ENCODE data around the gene PDE7B. TPM values are rescaled to one million over a fixed set of nuclear protein-coding genes. Genes with fewer than 3 reads are reported as not detected.

Gene PDE7B
- total RNA-seq, 1 donor from 2014 or later, result 3.9 TPM

DNA sequence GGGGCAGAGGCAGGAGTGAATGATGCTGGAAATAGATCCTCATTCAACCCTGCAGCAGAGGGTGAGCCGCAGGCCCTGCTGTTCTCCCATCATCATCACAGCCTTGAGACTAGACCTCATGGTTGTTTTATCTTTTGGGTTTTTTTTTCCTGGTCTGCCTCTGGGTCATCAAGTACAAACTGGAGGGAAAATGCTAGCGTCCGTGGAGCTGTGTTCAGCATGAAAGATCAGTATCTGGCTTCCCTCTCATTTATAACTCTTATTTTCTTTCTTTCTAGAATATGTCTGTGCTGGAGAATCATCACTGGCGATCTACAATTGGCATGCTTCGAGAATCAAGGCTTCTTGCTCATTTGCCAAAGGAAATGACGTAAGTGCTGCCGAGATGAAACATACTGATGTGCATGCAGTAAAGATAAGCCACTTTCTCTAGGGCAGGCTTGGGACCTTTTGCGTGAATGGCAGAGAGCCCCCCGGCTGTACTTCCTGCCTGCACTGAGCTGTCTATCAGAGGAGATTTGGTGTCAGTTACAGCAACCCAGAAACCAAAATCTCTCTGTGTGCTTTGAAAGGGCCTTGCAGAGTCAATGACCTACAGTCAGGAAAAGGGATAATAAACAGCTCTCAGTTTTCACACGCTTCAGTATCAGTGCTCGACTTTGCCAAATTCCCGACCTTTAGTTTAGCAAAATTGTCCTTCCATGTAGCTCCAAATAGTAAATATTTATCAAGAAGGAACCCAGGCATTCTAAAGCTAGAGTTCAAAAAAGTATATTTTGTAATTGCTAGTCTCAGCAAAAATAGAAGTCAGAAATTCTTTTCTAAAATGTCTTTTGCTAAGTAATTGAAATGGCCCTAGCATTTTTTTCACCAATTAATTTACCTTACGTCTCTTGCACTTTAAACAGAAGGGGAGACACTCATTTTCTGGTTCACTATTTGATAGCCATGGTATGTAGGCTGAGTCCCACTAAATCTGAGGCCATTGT, 322.3 kb downstream of the PDE7B start:
- no peaks in the 10 kb centered on the region for H3K27me3 Mint-ChIP-seq (ENCODE audit: unreplicated experiment)
- peaks cover 7% of the 10 kb centered on the region for H3K9me3 Mint-ChIP-seq (ENCODE audit: unreplicated experiment)
- TF ChIP-seq, protein P1, sequence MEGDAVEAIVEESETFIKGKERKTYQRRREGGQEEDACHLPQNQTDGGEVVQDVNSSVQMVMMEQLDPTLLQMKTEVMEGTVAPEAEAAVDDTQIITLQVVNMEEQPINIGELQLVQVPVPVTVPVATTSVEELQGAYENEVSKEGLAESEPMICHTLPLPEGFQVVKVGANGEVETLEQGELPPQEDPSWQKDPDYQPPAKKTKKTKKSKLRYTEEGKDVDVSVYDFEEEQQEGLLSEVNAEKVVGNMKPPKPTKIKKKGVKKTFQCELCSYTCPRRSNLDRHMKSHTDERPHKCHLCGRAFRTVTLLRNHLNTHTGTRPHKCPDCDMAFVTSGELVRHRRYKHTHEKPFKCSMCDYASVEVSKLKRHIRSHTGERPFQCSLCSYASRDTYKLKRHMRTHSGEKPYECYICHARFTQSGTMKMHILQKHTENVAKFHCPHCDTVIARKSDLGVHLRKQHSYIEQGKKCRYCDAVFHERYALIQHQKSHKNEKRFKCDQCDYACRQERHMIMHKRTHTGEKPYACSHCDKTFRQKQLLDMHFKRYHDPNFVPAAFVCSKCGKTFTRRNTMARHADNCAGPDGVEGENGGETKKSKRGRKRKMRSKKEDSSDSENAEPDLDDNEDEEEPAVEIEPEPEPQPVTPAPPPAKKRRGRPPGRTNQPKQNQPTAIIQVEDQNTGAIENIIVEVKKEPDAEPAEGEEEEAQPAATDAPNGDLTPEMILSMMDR (IDR thresholded peaks at IDR 0.05), result no peak
- H3K36me3 Mint-ChIP-seq (ENCODE audit: unreplicated experiment), result peaks cover 11% of the 10 kb centered on the region
- DNase-seq (ENCODE audit: extremely low spot score, unreplicated experiment), result no peak
- H3K4me1 Mint-ChIP-seq (ENCODE audit: unreplicated experiment), result peaks cover 3% of the 10 kb centered on the region
- no peak overlapping the region for H3K4me3 Mint-ChIP-seq (ENCODE audit: unreplicated experiment)
- no peak overlapping the region for H3K27ac Mint-ChIP-seq (ENCODE audit: unreplicated experiment)

GRCh38 chr6:136174510-136174909, 323.0 kb downstream of the PDE7B start:
- H3K36me3 Mint-ChIP-seq (ENCODE audit: unreplicated experiment), result peaks cover 14% of the 10 kb centered on the region
- TF ChIP-seq, protein P1 (IDR thresholded peaks at IDR 0.05), result no peak
- H3K4me1 Mint-ChIP-seq (ENCODE audit: unreplicated experiment), result peaks cover 3% of the 10 kb centered on the region
- H3K27me3 Mint-ChIP-seq (ENCODE audit: unreplicated experiment), result no peaks in the 10 kb centered on the region
- no peak overlapping the region for H3K27ac Mint-ChIP-seq (ENCODE audit: unreplicated experiment)
- H3K4me3 Mint-ChIP-seq (ENCODE audit: unreplicated experiment), result no peak overlapping the region
- no peak for DNase-seq (ENCODE audit: extremely low spot score, unreplicated experiment)
- H3K9me3 Mint-ChIP-seq (ENCODE audit: unreplicated experiment), result peaks cover 7% of the 10 kb centered on the region

- H3K36me3 Mint-ChIP-seq (ENCODE audit: unreplicated experiment), result peaks cover 19% of the 10 kb centered on the region
- no peak overlapping the region for H3K4me3 Mint-ChIP-seq (ENCODE audit: unreplicated experiment)
- H3K9me3 Mint-ChIP-seq (ENCODE audit: unreplicated experiment), result peaks cover 7% of the 10 kb centered on the region
- no peaks in the 10 kb centered on the region for H3K27me3 Mint-ChIP-seq (ENCODE audit: unreplicated experiment)
- H3K4me1 Mint-ChIP-seq (ENCODE audit: unreplicated experiment), result peaks cover 4% of the 10 kb centered on the region
- no peak for DNase-seq (ENCODE audit: extremely low spot score, unreplicated experiment)
- H3K27ac Mint-ChIP-seq (ENCODE audit: unreplicated experiment), result no peak overlapping the region
- TF ChIP-seq, protein P1 (IDR thresholded peaks at IDR 0.05), result no peak
Observed at GRCh38 chr6:136175873-136176272, 324.4 kb downstream of the PDE7B start.

GRCh38 chr6:136178749-136179148, 327.2 kb downstream of the PDE7B start:
- H3K27me3 Mint-ChIP-seq (ENCODE audit: unreplicated experiment), result no peaks in the 10 kb centered on the region
- peaks cover 13% of the 10 kb centered on the region for H3K36me3 Mint-ChIP-seq (ENCODE audit: unreplicated experiment)
- no peak overlapping the region for H3K27ac Mint-ChIP-seq (ENCODE audit: unreplicated experiment)
- H3K4me1 Mint-ChIP-seq (ENCODE audit: unreplicated experiment), result peaks cover 15% of the 10 kb centered on the region
- TF ChIP-seq, protein P1 (IDR thresholded peaks at IDR 0.05), result no peak
- no peak overlapping the region for H3K4me3 Mint-ChIP-seq (ENCODE audit: unreplicated experiment)
- no peaks in the 10 kb centered on the region for H3K9me3 Mint-ChIP-seq (ENCODE audit: unreplicated experiment)
- DNase-seq (ENCODE audit: extremely low spot score, unreplicated experiment), result no peak

Measured in osteocyte (in vitro differentiated cells).